K562 (cell line): ENCODE results near the gene DIPK1A. TPM values are rescaled to one million over a fixed set of nuclear protein-coding genes. Genes with fewer than 3 reads are reported as not detected.

Experiments
- ARNT ChIP-seq, 2 experiments: fragments of 450-650 bp; IDR thresholded peaks; 2 replicates each; pipeline ENCODE4 v1.6.1; 2016; ENCODE audit warnings: mild to moderate bottlenecking in 1 of 2
- C11orf30 ChIP-seq: fragments of 450-650 bp; IDR thresholded peaks from 2 replicates; pipeline ENCODE4 v1.6.1; 2016; ENCODE audit warnings: low read depth, mild to moderate bottlenecking
- CREM ChIP-seq: IDR thresholded peaks from 2 replicates; pipeline ENCODE4 v1.6.1; 2014; ENCODE audit warnings: antibody characterized with exemption, low read depth
- EP400 ChIP-seq: fragments of 450-650 bp; IDR thresholded peaks from 2 replicates; pipeline ENCODE4 v1.6.1; 2017; ENCODE audit warnings: antibody characterized with exemption, mild to moderate bottlenecking, moderate library complexity
- ETV6 ChIP-seq, 3 experiments: fragments of 150-350 bp in 1 of 3; sonication (generic) in 1 of 3; formaldehyde crosslinking in 1 of 3; IDR thresholded peaks; 2 replicates each; pipeline versions ENCODE4 v1.6.1 to v1.8.0; 2014 to 2022; ENCODE audit warnings: borderline replicate concordance in 2 of 3, low read depth in 2 of 3, antibody characterized with exemption in 1 of 3, low read length in 1 of 3, mild to moderate bottlenecking in 1 of 3, missing genetic modification reagents in 1 of 3
- NCOA1 ChIP-seq: fragments of 450-650 bp; IDR thresholded peaks from 2 replicates; pipeline ENCODE4 v1.6.1; 2016; ENCODE audit warnings: low read depth
- NFE2 ChIP-seq: IDR thresholded peaks from 2 replicates; pipeline ENCODE4 v1.6.1; 2014; ENCODE audit warnings: antibody characterized with exemption, low read depth
- PTBP1 ChIP-seq: fragments of 200-400 bp; formaldehyde crosslinking; IDR thresholded peaks from 2 replicates; pipeline ENCODE4 v1.6.1; 2017; ENCODE audit warnings: low read depth, low read length
- PTTG1 ChIP-seq: fragments of 450-650 bp; IDR thresholded peaks from 2 replicates; pipeline ENCODE4 v1.6.1; 2016; ENCODE audit warnings: low read depth, mild to moderate bottlenecking, missing genetic modification characterization, missing compliant biosample characterization
- RNF2 ChIP-seq: sonication (generic); IDR thresholded peaks from 2 replicates; pipeline ENCODE4 v1.6.1; 2016
- SMARCA4 ChIP-seq: fragments of 450-650 bp; IDR thresholded peaks from 2 replicates; pipeline ENCODE4 v1.6.1; 2016
- SMC3 ChIP-seq: conservative IDR thresholded peaks from 2 replicates; pipeline ENCODE4 v1.6.1; 2011; ENCODE audit warnings: low read depth, low read length, improper control_type of control experiment; ENCODE audit not compliant: insufficient read depth
- SP1 ChIP-seq: sonication (generic); formaldehyde crosslinking; IDR thresholded peaks from 2 replicates; pipeline ENCODE4 v1.8.1; 2022; ENCODE audit warnings: mild to moderate bottlenecking, missing genetic modification reagents
- TEAD4 ChIP-seq, 2 experiments: sonication (generic) in 1 of 2; formaldehyde crosslinking in 1 of 2; IDR thresholded peaks; 2 replicates each; pipeline versions ENCODE4 v1.6.1 to v1.8.0; 2012 to 2022; ENCODE audit warnings: borderline replicate concordance in 1 of 2, inconsistent platforms in 1 of 2, low read length in 1 of 2, mild to moderate bottlenecking in 1 of 2, missing genetic modification reagents in 1 of 2
- ZNF408 ChIP-seq: fragments of 250-450 bp; sonication (Bioruptor Pico); IDR thresholded peaks from 2 replicates; pipeline ENCODE4 v1.4.0; 2020; ENCODE audit warnings: low read depth, mild to moderate bottlenecking, moderate library complexity
- ZNF76 ChIP-seq: fragments of 250-450 bp; sonication (Bioruptor Pico); IDR thresholded peaks from 2 replicates; pipeline ENCODE4 v1.4.0; 2020; ENCODE audit warnings: mild to moderate bottlenecking, moderate library complexity, borderline replicate concordance
- ZZZ3 ChIP-seq: fragments of 450-650 bp; IDR thresholded peaks from 2 replicates; pipeline ENCODE4 v1.6.1; 2016; ENCODE audit warnings: antibody characterized with exemption, mild to moderate bottlenecking, moderate library complexity
- polyA plus RNA-seq, 8 experiments: library from polyadenylated mRNA; depleted of rRNA in 4 of 8; stranded (reverse) in 5 of 8; unstranded in 3 of 8; fragments of >200 nt; fragmentation: Nextera tagmentation in 2 of 8; fragmentation: Illumina TruSeq in 1 of 8; extraction: Ambion mirVana in 2 of 8; extraction: Trizol in 1 of 8; gene quantifications; 2 replicates each; pipeline versions ENCODE4 v1.2.1 to v1.2.3, GENCODE V29; 2011 to 2014; ENCODE audit warnings: inconsistent platforms in 1 of 8, missing spikeins in 1 of 8
- total RNA-seq, 7 experiments: library from RNA; depleted of rRNA in 6 of 7; stranded (reverse); fragments of >200 nt in 6 of 7; fragmentation: Illumina TruSeq in 2 of 7; extraction: Trizol in 2 of 7; gene quantifications; 2 replicates each; pipeline versions ENCODE4 v1.2.1 to v1.2.3, GENCODE V29; 2011 to 2021; ENCODE audit warnings: low replicate concordance in 1 of 7
- TF ChIP-seq, protein P1 (sequence below): fragments of 450-650 bp; IDR thresholded peaks from 2 replicates; pipeline ENCODE4 v1.7.1; 2018; ENCODE audit warnings: mild to moderate bottlenecking, low read depth; ENCODE audit not compliant: partially characterized antibody
- TF ChIP-seq, protein P2 (sequence below): fragments of 450-650 bp; IDR thresholded peaks from 2 replicates; pipeline ENCODE4 v1.6.1; 2017; ENCODE audit warnings: antibody characterized with exemption, mild to moderate bottlenecking
- TF ChIP-seq, protein P3 (sequence below): fragments of 450-650 bp; IDR thresholded peaks from 2 replicates; pipeline ENCODE4 v1.6.1; 2017; ENCODE audit warnings: antibody characterized with exemption

The DIPK1A gene
- total and polyA plus RNA-seq, 9 of the 15 experiments (the other 6 are each of a cell fraction or from before 2014, with no cell fraction given) = 0.54 to 2.5 (median 1.3) TPM

DNA sequence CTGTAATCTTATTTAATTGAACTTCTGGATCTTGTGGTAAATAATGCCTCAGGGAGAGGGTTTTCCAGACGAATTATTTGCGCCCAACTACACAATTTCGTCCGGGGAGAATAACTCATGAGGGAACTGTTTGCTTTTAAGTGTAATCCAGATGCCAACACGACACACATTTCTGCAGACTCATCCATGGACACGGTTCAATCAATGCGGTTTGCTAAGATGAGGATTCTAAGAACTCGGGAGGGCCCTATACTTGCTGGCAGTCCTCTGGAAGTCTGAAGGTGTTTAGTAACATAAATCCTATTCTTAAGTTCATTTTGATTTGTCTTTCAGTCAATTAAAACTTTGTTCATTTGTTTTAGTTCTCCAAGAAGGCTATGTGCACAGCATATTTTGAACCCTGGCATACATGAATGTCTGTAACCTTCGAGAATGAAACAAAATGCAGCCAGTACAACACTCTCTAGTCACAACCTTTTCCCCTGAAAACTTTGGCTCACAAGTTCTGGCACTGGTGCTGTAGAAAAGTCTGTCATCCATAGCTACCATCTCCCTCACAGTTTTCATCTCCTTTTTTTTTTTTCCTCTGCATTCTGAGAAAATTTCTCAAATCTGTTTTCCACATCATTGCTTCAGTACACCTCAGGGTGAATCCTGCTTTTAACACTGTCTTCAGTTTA lies 38.8 kb downstream of the DIPK1A start (continued):
- TF ChIP-seq TEAD4 (IDR thresholded peaks at IDR 0.05; ENCODE audit: low read length) = peak; percentile 40; the same call in 1 of the 2 replicates
- no peak for TF ChIP-seq TEAD4 (CRISPR knock-in tag; IDR thresholded peaks at IDR 0.05; ENCODE audit: borderline replicate concordance)
- no peak for TF ChIP-seq RNF2
- no peak for TF ChIP-seq ETV6 (IDR thresholded peaks at IDR 0.05; ENCODE audit: borderline replicate concordance in 1 of 2, low read depth in 2 of 2, low read length in 1 of 2)
- TF ChIP-seq ETV6 (CRISPR knock-in tag; IDR thresholded peaks at IDR 0.05; ENCODE audit: borderline replicate concordance) = no peak
- 0 out of 2 replicates have a peak, but pooled peaks have one; percentile 23 for TF ChIP-seq CREM
- no peak for TF ChIP-seq ZZZ3
- no peak for TF ChIP-seq NCOA1
- TF ChIP-seq SP1 = 0 out of 2 replicates have a peak, but pooled peaks have one; percentile 22
- TF ChIP-seq PTBP1 = no peak
- peak; percentile 33; the same call in 1 of the 2 replicates for TF ChIP-seq EP400
- peak; percentile 88 for TF ChIP-seq C11orf30
- TF ChIP-seq, protein P1, sequence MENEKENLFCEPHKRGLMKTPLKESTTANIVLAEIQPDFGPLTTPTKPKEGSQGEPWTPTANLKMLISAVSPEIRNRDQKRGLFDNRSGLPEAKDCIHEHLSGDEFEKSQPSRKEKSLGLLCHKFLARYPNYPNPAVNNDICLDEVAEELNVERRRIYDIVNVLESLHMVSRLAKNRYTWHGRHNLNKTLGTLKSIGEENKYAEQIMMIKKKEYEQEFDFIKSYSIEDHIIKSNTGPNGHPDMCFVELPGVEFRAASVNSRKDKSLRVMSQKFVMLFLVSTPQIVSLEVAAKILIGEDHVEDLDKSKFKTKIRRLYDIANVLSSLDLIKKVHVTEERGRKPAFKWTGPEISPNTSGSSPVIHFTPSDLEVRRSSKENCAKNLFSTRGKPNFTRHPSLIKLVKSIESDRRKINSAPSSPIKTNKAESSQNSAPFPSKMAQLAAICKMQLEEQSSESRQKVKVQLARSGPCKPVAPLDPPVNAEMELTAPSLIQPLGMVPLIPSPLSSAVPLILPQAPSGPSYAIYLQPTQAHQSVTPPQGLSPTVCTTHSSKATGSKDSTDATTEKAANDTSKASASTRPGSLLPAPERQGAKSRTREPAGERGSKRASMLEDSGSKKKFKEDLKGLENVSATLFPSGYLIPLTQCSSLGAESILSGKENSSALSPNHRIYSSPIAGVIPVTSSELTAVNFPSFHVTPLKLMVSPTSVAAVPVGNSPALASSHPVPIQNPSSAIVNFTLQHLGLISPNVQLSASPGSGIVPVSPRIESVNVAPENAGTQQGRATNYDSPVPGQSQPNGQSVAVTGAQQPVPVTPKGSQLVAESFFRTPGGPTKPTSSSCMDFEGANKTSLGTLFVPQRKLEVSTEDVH = no peak
- no peak for TF ChIP-seq ZNF408
- peak; percentile 66 for TF ChIP-seq SMARCA4
- TF ChIP-seq SMC3 = no peak
- no peak for TF ChIP-seq ARNT (IDR thresholded peaks at IDR 0.05)
- TF ChIP-seq, protein P2, sequence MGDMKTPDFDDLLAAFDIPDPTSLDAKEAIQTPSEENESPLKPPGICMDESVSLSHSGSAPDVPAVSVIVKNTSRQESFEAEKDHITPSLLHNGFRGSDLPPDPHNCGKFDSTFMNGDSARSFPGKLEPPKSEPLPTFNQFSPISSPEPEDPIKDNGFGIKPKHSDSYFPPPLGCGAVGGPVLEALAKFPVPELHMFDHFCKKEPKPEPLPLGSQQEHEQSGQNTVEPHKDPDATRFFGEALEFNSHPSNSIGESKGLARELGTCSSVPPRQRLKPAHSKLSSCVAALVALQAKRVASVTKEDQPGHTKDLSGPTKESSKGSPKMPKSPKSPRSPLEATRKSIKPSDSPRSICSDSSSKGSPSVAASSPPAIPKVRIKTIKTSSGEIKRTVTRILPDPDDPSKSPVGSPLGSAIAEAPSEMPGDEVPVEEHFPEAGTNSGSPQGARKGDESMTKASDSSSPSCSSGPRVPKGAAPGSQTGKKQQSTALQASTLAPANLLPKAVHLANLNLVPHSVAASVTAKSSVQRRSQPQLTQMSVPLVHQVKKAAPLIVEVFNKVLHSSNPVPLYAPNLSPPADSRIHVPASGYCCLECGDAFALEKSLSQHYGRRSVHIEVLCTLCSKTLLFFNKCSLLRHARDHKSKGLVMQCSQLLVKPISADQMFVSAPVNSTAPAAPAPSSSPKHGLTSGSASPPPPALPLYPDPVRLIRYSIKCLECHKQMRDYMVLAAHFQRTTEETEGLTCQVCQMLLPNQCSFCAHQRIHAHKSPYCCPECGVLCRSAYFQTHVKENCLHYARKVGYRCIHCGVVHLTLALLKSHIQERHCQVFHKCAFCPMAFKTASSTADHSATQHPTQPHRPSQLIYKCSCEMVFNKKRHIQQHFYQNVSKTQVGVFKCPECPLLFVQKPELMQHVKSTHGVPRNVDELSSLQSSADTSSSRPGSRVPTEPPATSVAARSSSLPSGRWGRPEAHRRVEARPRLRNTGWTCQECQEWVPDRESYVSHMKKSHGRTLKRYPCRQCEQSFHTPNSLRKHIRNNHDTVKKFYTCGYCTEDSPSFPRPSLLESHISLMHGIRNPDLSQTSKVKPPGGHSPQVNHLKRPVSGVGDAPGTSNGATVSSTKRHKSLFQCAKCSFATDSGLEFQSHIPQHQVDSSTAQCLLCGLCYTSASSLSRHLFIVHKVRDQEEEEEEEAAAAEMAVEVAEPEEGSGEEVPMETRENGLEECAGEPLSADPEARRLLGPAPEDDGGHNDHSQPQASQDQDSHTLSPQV = no peak
- TF ChIP-seq PTTG1 (tag) = no peak
- TF ChIP-seq ZNF76 (CRISPR knock-in tag) = no peak
- TF ChIP-seq, protein P3, sequence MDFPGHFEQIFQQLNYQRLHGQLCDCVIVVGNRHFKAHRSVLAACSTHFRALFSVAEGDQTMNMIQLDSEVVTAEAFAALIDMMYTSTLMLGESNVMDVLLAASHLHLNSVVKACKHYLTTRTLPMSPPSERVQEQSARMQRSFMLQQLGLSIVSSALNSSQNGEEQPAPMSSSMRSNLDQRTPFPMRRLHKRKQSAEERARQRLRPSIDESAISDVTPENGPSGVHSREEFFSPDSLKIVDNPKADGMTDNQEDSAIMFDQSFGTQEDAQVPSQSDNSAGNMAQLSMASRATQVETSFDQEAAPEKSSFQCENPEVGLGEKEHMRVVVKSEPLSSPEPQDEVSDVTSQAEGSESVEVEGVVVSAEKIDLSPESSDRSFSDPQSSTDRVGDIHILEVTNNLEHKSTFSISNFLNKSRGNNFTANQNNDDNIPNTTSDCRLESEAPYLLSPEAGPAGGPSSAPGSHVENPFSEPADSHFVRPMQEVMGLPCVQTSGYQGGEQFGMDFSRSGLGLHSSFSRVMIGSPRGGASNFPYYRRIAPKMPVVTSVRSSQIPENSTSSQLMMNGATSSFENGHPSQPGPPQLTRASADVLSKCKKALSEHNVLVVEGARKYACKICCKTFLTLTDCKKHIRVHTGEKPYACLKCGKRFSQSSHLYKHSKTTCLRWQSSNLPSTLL = no peak
- peak; percentile 97 for TF ChIP-seq NFE2
